Liver (tissue), 3 donors: ENCODE data around the gene TBX1.

Experiments
- FOXA1 ChIP-seq: IDR thresholded peaks from 2 replicates; pipeline ENCODE4 v1.6.1; 2016; ENCODE audit warnings: antibody characterized with exemption
- GABPA ChIP-seq, 2 donors: IDR thresholded peaks in 1 of 2; conservative IDR thresholded peaks in 1 of 2; 2 replicates each; pipeline ENCODE4 v1.6.1; 2016; ENCODE audit warnings: antibody characterized with exemption in 2 of 2, mild to moderate bottlenecking in 1 of 2, moderate library complexity in 1 of 2
- HNF4G ChIP-seq: IDR thresholded peaks from 2 replicates; pipeline ENCODE4 v1.6.1; 2016; ENCODE audit warnings: antibody characterized with exemption
- JUND ChIP-seq, 2 donors: IDR thresholded peaks; 2 replicates each; pipeline ENCODE4 v1.6.1; 2016; ENCODE audit warnings: antibody characterized with exemption in 2 of 2
- RXRA ChIP-seq, 2 donors: IDR thresholded peaks; 2 replicates each; pipeline ENCODE4 v1.6.1; 2017 to 2018; ENCODE audit warnings: antibody characterized with exemption in 2 of 2, mild to moderate bottlenecking in 1 of 2
- TAF1 ChIP-seq: conservative IDR thresholded peaks from 2 replicates; pipeline ENCODE4 v1.6.1; 2016; ENCODE audit warnings: antibody characterized with exemption, mild to moderate bottlenecking
- TF ChIP-seq, protein P1 (sequence below): fragments of 150-350 bp; IDR thresholded peaks from 2 replicates; pipeline ENCODE4 v1.5.1; 2017; ENCODE audit warnings: improper control_type of control experiment, low read depth, low read length; ENCODE audit not compliant: missing input control
- donor health status: healthy.
- donor health status: healthy.

GRCh38 chr22:19735665-19736510 is 24.7 kb upstream of the TBX1 start:
- no peak for TF ChIP-seq RXRA (IDR thresholded peaks at IDR 0.05)
- TF ChIP-seq, protein P1, sequence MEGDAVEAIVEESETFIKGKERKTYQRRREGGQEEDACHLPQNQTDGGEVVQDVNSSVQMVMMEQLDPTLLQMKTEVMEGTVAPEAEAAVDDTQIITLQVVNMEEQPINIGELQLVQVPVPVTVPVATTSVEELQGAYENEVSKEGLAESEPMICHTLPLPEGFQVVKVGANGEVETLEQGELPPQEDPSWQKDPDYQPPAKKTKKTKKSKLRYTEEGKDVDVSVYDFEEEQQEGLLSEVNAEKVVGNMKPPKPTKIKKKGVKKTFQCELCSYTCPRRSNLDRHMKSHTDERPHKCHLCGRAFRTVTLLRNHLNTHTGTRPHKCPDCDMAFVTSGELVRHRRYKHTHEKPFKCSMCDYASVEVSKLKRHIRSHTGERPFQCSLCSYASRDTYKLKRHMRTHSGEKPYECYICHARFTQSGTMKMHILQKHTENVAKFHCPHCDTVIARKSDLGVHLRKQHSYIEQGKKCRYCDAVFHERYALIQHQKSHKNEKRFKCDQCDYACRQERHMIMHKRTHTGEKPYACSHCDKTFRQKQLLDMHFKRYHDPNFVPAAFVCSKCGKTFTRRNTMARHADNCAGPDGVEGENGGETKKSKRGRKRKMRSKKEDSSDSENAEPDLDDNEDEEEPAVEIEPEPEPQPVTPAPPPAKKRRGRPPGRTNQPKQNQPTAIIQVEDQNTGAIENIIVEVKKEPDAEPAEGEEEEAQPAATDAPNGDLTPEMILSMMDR, result no peak
- TF ChIP-seq FOXA1, result no peak
- TF ChIP-seq HNF4G, result no peak
- no peak for TF ChIP-seq GABPA (IDR thresholded peaks at IDR 0.05 in 1 of 2, conservative IDR thresholded peaks at IDR 0.05 in 1 of 2)
- TF ChIP-seq TAF1, result no peak
- TF ChIP-seq JUND (IDR thresholded peaks at IDR 0.05), result no peak
